Central memory CD8-positive, alpha-beta T cell (primary cell): ENCODE results near the gene EGR1.
A peak's percentile ranks its signal among the peaks of the same experiment; 100 is the strongest.

Experiments
- ATAC-seq: fragments of 150-1000 bp; cut with Tn5 transposase; replicated peaks from 2 replicates; pipeline ENCODE4 v1.10.0; 2022; ENCODE audit warnings: mild to moderate bottlenecking, moderate FRiP score, moderate number of reproducible peaks; ENCODE audit not compliant: poor library complexity, severe bottlenecking; ENCODE audit errors: extremely low read depth
- DNase-seq, 2 donors: peaks; one replicate each; pipeline ENCODE4 v3.0.0; 2021; ENCODE audit warnings: low spot score in 2 of 2
- H3K27ac Mint-ChIP-seq: one replicate; pipeline ENCODE4 v1.8.0; 2022; ENCODE audit warnings: low read depth, mild to moderate bottlenecking, moderate library complexity, mixed read lengths
- H3K27me3 Mint-ChIP-seq: one replicate; pipeline ENCODE4 v1.8.0; 2022; ENCODE audit warnings: mixed read lengths
- H3K36me3 Mint-ChIP-seq: one replicate; pipeline ENCODE4 v1.8.0; 2022; ENCODE audit warnings: mild to moderate bottlenecking, moderate library complexity, mixed read lengths; ENCODE audit not compliant: insufficient read depth
- H3K4me1 Mint-ChIP-seq: one replicate; pipeline ENCODE4 v1.8.0; 2022; ENCODE audit warnings: mixed read lengths
- H3K4me3 Mint-ChIP-seq: one replicate; pipeline ENCODE4 v1.8.0; 2022; ENCODE audit warnings: mild to moderate bottlenecking, moderate library complexity, mixed read lengths
- H3K9me3 Mint-ChIP-seq: one replicate; pipeline ENCODE4 v1.8.0; 2022; ENCODE audit warnings: mixed read lengths

EGR1 gene

DNA sequence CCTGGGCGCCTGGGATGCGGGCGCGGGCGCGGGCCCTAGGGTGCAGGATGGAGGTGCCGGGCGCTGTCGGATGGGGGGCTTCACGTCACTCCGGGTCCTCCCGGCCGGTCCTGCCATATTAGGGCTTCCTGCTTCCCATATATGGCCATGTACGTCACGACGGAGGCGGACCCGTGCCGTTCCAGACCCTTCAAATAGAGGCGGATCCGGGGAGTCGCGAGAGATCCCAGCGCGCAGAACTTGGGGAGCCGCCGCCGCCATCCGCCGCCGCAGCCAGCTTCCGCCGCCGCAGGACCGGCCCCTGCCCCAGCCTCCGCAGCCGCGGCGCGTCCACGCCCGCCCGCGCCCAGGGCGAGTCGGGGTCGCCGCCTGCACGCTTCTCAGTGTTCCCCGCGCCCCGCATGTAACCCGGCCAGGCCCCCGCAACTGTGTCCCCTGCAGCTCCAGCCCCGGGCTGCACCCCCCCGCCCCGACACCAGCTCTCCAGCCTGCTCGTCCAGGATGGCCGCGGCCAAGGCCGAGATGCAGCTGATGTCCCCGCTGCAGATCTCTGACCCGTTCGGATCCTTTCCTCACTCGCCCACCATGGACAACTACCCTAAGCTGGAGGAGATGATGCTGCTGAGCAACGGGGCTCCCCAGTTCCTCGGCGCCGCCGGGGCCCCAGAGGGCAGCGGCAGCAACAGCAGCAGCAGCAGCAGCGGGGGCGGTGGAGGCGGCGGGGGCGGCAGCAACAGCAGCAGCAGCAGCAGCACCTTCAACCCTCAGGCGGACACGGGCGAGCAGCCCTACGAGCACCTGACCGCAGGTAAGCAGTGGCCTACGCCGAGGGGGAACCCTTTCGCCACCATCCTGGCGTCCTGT lies at the start of gene EGR1:
Gene EGR1 (plus strand): TSS at position 219 of the 864 bp plus-strand sequence. CDS start 283 bp downstream, at position 502.
- Mint-ChIP-seq H3K4me3 (peak within 1 kb of the TSS; percentile 83), H3K9me3 (no peaks in the 10 kb centered on the region)
- peak; percentile 67 for ATAC-seq

DNA sequence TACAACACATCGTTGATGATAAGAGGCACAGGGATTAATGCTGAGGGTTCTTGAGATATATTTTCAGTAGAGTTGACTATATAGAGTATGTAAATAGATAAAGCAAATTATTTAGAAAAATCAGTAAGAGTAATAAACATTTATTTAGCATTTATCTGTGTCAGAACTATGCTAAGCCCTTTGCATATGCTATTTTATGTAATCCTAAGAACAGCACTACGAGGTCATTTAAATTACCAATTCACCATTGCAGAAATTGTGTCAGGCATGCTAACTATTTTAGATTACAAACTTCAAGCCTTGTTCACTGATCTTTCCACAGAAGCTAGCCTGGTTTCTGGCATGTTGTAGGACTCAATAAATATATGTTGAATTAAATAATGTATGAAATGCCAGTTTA lies 46.8 kb upstream of the EGR1 start:
- H3K9me3 Mint-ChIP-seq, result no peaks in the 10 kb centered on the region
- no peak overlapping the region for H3K4me3 Mint-ChIP-seq
- DNase-seq (no peak), ATAC-seq (no peak)
- H3K4me1 Mint-ChIP-seq, result no peaks in the 10 kb centered on the region
- peaks cover 77% of the 10 kb centered on the region for H3K36me3 Mint-ChIP-seq
- H3K27ac Mint-ChIP-seq, result no peak overlapping the region
- no peaks in the 10 kb centered on the region for H3K27me3 Mint-ChIP-seq

More for the DNA sequence above, at the start of gene EGR1:
- Mint-ChIP-seq H3K27ac (peak within 1 kb of the TSS; percentile 95), H3K36me3 (peaks cover 15% of the 10 kb centered on the region), H3K4me1 (peaks cover 29% of the 10 kb centered on the region), H3K27me3 (no peaks in the 10 kb centered on the region)
- peak; percentile 95 for DNase-seq

DNA sequence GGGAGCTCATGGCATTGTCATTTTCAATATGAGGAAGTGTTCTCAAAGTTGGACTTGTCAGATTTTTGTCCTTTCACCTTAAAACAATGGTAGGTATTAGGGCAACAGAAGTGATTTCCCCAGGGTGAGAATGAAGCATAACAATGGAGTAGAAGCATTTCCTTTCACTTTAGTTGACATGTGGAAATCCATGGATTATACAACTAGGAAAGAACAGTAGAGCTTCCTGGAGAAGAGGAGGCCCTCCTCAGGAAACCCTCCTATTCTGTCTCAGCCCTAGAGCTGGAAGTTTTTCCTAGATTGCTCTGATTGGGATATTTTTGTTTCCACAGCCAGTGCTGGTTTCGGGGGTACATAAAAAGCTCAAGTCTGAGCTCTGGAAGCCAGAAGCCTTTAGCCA lies 40.2 kb upstream of the EGR1 start:
- Mint-ChIP-seq H3K36me3 (peaks cover 76% of the 10 kb centered on the region), H3K27me3 (no peaks in the 10 kb centered on the region), H3K4me3 (no peak overlapping the region), H3K27ac (no peak overlapping the region), H3K9me3 (no peaks in the 10 kb centered on the region), H3K4me1 (no peaks in the 10 kb centered on the region)
- no peak for ATAC-seq
- DNase-seq, result no peak

DNA sequence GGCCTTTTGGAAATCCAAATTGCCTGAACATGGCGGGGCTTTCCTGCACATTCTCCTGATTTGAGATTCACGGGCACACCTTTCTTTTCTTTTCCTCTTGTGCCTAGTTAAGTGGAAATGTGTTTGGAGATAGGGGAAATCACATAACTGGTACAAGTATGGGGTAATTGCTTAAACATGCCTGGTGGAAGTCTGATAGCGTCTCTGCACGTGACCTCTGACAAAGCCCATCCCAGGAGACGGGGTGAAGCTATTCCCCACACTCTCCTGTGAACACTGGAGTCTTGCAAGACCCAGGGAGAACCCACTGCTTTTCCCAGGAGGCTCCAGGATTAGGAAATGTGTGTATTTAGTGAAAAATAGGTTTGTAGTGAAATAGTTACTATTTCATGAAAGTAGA lies 29.3 kb upstream of the EGR1 start:
- no peak overlapping the region for H3K27ac Mint-ChIP-seq
- no peak overlapping the region for H3K4me3 Mint-ChIP-seq
- H3K27me3 Mint-ChIP-seq, result no peaks in the 10 kb centered on the region
- no peaks in the 10 kb centered on the region for H3K9me3 Mint-ChIP-seq
- ATAC-seq (no peak), DNase-seq (no peak)
- H3K36me3 Mint-ChIP-seq, result peaks cover 47% of the 10 kb centered on the region
- H3K4me1 Mint-ChIP-seq, result peaks cover 11% of the 10 kb centered on the region

DNA sequence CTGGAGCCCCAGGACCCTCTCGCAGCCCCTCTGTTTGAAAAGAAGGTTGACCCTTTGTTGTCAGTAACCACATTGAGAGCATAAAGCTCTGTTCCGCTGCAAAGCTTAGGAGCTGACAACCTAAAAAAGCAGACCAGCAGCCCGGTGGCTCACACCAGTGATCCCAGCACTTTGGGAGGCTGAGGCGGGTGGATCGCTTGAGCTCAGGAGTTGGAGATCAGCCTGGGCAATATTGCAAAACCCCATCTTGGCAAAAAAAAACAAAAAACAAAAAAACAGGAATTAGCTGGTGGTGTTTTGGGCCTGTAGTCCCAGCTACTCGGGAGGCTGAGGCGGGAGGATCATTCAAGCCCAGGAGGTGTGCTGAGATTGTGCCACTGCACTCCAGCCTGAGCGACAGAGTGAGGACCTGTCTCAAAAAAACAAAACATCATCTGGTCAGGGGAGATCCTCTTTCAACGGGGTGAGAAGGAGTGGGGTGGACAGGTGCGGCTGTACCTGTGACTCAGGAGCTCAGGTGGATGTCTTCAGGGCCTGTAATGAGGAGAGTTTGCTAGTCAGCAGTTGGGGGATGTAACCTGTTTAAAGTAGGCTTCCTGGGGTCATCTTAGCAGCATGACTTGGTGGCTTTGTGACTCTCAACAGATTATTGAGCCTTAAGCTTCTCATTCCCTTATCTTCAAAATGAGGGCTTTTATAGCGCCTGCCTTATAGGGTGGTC lies 27.1 kb upstream of the EGR1 start:
- Mint-ChIP-seq H3K4me1 (peaks cover 11% of the 10 kb centered on the region), H3K27ac (no peak overlapping the region), H3K9me3 (no peaks in the 10 kb centered on the region), H3K4me3 (peak overlapping the region; percentile 77), H3K36me3 (peaks cover 27% of the 10 kb centered on the region), H3K27me3 (no peaks in the 10 kb centered on the region)
- DNase-seq, result no peak
- ATAC-seq, result no peak

- ATAC-seq (peak; percentile 88), DNase-seq (peak; percentile 31 to 34)
- Mint-ChIP-seq H3K9me3 (no peaks in the 10 kb centered on the region), H3K27me3 (no peaks in the 10 kb centered on the region), H3K4me1 (peaks cover 11% of the 10 kb centered on the region), H3K36me3 (peaks cover 22% of the 10 kb centered on the region), H3K4me3 (peak within 1 kb of the TSS; percentile 77), H3K27ac (no peak within 1 kb of the TSS)
These were observed 26.4 kb upstream of the EGR1 start, which contains the start of gene REEP2 for GRCh38 chr5:138438724-138439476. TSS of gene REEP2 (plus strand) at chr5:138439057. CDS start at chr5:138439209, 152 bp downstream.

GRCh38 chr5:138439477-138440158 lies 25.7 kb upstream of the EGR1 start:
- Mint-ChIP-seq H3K4me1 (peaks cover 11% of the 10 kb centered on the region), H3K9me3 (no peaks in the 10 kb centered on the region), H3K36me3 (peaks cover 18% of the 10 kb centered on the region), H3K4me3 (peak overlapping the region; percentile 77), H3K27ac (peak overlapping the region; percentile 30), H3K27me3 (no peaks in the 10 kb centered on the region)
- ATAC-seq, result no peak
- DNase-seq, result no peak

DNA sequence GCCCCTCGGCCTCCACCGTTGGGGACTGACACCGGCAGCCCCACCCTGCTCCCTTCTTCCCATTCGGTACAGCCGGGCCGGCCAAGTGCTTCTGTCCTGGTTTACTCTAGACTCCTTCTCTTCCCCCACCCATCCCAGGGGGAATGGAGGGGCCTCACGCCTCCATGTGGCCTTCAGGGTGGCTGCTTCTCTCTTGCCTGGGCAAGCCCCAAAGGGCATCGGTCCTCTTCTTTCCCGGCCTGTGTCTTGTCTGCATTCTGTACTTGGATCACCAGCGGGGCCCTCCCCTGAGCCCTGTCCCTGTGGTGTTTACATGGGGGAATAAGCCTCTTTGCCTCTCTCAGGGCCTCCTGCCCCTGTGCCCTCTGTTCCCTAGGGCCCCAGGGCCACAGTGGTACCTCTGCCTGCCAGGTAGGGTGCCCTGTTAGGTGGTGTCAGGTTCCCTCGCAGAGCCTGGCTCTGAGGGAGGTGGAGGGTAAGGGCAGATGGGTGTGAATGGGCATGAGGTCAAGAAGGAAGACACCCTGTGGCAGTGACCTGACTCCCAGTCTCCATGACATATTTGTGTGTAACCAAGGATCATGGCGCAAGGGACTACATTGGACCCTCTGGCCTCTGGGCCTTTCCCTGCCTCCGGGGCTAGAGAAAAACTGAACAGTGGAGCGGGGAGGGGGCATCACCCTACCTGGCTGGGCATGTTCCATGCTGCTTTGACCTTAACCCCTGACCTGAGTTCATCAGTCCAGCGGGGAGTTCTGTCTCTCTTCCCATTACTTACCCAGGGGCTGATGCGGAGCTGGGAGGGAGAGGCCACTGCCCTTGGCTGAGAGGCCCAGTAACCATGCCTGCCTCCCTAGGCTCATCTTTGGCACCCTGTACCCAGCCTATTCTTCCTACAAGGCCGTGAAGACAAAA lies 24.9 kb upstream of the EGR1 start:
- Mint-ChIP-seq H3K4me3 (peak overlapping the region; percentile 36), H3K27me3 (no peaks in the 10 kb centered on the region), H3K9me3 (no peaks in the 10 kb centered on the region), H3K36me3 (peaks cover 12% of the 10 kb centered on the region), H3K27ac (peak overlapping the region; percentile 30), H3K4me1 (peaks cover 11% of the 10 kb centered on the region)
- DNase-seq (no peak), ATAC-seq (no peak)

DNA sequence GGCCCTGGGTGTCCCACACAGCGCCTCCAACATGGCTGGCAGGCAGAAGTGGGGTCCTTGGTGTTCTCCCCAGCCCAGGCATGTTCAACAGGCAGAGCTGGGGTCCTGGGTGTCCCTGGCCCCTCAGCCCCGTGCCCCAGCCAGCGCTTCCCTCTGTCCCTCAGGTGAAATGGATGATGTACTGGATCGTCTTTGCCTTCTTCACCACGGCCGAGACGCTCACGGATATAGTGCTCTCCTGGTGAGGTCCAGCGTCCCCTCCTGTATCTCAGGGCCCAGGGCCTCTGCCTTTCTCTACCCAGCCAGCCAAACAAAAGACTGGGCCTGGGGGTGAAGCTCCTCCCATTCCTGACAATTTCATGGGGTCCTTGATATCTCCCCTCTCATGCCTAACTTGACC lies 24.1 kb upstream of the EGR1 start:
- no peak overlapping the region for H3K27ac Mint-ChIP-seq

GRCh38 chr5:138444078-138444773 lies 21.1 kb upstream of the EGR1 start:
- DNase-seq, result no peak
- peaks cover 5% of the 10 kb centered on the region for H3K4me1 Mint-ChIP-seq
- no peak for ATAC-seq
- H3K9me3 Mint-ChIP-seq, result no peaks in the 10 kb centered on the region
- H3K27ac Mint-ChIP-seq, result no peak overlapping the region
- H3K36me3 Mint-ChIP-seq, result no peaks in the 10 kb centered on the region
- H3K27me3 Mint-ChIP-seq, result no peaks in the 10 kb centered on the region
- no peak overlapping the region for H3K4me3 Mint-ChIP-seq

More for the DNA sequence above, 24.1 kb upstream of the EGR1 start:
- DNase-seq (no peak), ATAC-seq (no peak)
- peaks cover 4% of the 10 kb centered on the region for H3K36me3 Mint-ChIP-seq
- H3K27me3 Mint-ChIP-seq, result no peaks in the 10 kb centered on the region
- no peak overlapping the region for H3K4me3 Mint-ChIP-seq
- H3K4me1 Mint-ChIP-seq, result peaks cover 11% of the 10 kb centered on the region
- H3K9me3 Mint-ChIP-seq, result no peaks in the 10 kb centered on the region
